ENCODE measurements around the gene GALNT16. TPM values are rescaled to one million over a fixed set of nuclear protein-coding genes. Genes with fewer than 3 reads are reported as not detected.

GALNT16 gene
- total RNA-seq, 1 experiment from 2014 or later, result 3.8 TPM

DNA sequence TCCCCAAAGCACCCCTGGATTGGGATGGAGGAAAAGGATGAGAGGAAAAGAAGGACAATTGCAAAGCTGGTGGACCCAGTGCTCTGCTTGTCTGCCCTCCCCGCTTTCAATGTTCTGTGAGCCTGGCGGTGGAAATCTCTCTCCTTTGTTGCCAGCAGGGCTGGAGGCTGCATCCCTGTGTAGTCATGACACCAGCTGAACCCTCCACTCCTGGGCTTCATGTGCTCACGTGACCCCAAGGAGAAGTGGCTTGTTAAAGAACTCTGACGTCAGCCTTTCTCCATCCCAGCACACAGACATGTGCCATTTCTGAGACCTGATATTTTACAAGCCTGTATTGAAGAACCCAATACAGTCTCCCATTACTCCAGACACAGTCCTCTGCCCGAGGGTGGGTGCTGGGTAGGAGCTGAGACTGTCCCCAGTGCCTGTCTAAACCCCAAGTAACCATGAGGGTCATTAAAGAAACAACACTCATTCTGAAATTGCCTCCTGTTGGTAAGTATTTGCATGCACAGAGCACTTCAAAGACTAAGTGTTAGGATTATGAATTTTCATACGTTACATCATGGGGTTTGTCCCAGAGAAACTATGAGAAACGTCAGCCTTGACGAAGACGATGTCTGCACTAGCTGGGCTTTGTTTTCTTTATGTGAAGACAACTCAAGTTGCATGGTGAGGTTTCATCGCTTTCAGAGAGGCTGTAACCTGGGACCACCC, 21.7 kb downstream of the GALNT16 start:
- BruUV-seq (replicated peaks), result no TSS peak
- no peak for DNase-seq
- H3K9me3 Mint-ChIP-seq (ENCODE audit: unreplicated experiment), result no peaks in the 10 kb centered on the region
- no peak overlapping the region for H3K27ac Mint-ChIP-seq (ENCODE audit: unreplicated experiment)
- TF ChIP-seq, protein P1, sequence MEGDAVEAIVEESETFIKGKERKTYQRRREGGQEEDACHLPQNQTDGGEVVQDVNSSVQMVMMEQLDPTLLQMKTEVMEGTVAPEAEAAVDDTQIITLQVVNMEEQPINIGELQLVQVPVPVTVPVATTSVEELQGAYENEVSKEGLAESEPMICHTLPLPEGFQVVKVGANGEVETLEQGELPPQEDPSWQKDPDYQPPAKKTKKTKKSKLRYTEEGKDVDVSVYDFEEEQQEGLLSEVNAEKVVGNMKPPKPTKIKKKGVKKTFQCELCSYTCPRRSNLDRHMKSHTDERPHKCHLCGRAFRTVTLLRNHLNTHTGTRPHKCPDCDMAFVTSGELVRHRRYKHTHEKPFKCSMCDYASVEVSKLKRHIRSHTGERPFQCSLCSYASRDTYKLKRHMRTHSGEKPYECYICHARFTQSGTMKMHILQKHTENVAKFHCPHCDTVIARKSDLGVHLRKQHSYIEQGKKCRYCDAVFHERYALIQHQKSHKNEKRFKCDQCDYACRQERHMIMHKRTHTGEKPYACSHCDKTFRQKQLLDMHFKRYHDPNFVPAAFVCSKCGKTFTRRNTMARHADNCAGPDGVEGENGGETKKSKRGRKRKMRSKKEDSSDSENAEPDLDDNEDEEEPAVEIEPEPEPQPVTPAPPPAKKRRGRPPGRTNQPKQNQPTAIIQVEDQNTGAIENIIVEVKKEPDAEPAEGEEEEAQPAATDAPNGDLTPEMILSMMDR (IDR thresholded peaks at IDR 0.05; ENCODE audit: insufficient read depth in 1 of 2, low read depth in 1 of 2, low read length in 1 of 2, severe bottlenecking in 1 of 2, unreplicated experiment in 1 of 2), result no peak
- POLR2A ChIA-PET, result no interaction called here
- no peaks in the 10 kb centered on the region for H3K36me3 Mint-ChIP-seq (ENCODE audit: insufficient read depth, unreplicated experiment)
- Histone ChIP-seq H3K4me3 (ENCODE audit: low read depth, low read length) (no peak overlapping the region), H3K9me3 (no peaks in the 10 kb centered on the region), H3K4me1 (no peaks in the 10 kb centered on the region), H3K27me3 (replicated peaks; ENCODE audit: control insufficient read depth, insufficient read depth, low read length) (no peaks in the 10 kb centered on the region), H3K36me3 (ENCODE audit: control insufficient read depth, insufficient read depth, low read length) (no peaks in the 10 kb centered on the region)
- CTCF ChIA-PET, result interaction anchor here (1.6 kb wide), 1 partner anchor 20 kb away, joined by 8 read pairs; no protein-coding TSS in a partner anchor
- intact Hi-C loops (cut with micrococcal nuclease; ENCODE audit: unreplicated experiment), result no loop called here
- H3K27me3 Mint-ChIP-seq (ENCODE audit: insufficient read depth, unreplicated experiment), result no peaks in the 10 kb centered on the region
- no peaks in the 10 kb centered on the region for H3K4me1 Mint-ChIP-seq (ENCODE audit: low read depth, unreplicated experiment)
- no peak overlapping the region for H3K4me3 Mint-ChIP-seq (ENCODE audit: unreplicated experiment)

DNA sequence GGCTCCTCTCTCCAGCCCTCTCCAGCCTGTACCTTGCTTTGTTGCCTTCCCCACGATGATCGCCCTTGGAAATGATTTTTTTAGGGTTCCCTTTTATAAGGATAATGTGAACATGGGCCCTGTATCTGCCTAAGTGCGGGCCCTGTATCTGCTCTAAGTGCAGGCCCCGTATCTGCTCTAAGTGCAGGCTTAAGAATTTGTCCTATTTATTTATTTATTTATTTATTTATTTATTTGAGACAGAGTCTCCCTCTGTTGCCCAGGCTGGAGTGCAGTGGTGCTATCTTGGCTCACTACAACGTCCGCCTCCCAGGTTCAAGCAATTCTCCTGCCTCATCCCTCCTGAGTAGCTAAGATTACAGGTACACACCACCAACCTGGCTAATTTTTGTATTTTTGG, 22.5 kb downstream of the GALNT16 start:
- H3K4me3 Mint-ChIP-seq (ENCODE audit: unreplicated experiment), result no peak overlapping the region

DNA sequence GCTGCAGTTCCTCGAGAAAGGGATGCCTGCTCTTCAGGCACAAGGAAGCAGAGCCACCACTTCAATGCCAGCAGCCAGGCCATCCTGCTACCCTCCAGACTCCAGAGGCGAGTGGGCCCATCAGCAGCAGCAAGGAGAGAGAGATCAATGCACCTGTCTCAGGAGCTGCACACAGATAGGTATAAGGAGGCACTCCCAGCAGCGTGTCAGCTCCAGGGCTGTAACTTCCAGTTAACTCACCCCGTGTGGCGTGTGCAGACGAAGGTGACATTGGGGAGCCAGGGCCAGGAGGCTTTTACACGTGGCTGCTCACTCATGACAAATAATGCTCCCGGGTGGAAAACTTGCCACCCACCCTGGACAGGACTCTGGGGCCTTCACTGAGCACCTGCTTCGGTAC, 24.2 kb downstream of the GALNT16 start:
- no peaks in the 10 kb centered on the region for H3K36me3 ChIP-seq (ENCODE audit: control insufficient read depth, insufficient read depth, low read length)
- H3K9me3 ChIP-seq, result no peaks in the 10 kb centered on the region
- no peak for DNase-seq
- H3K27me3 ChIP-seq (replicated peaks; ENCODE audit: control insufficient read depth, insufficient read depth, low read length), result no peaks in the 10 kb centered on the region
- H3K4me3 ChIP-seq (ENCODE audit: low read depth, low read length), result no peak overlapping the region
- TF ChIP-seq, protein P1 (IDR thresholded peaks at IDR 0.05; ENCODE audit: insufficient read depth in 1 of 2, low read depth in 1 of 2, low read length in 1 of 2, severe bottlenecking in 1 of 2, unreplicated experiment in 1 of 2), result no peak
- intact Hi-C loops (cut with micrococcal nuclease; ENCODE audit: unreplicated experiment), result no loop called here
- Mint-ChIP-seq H3K9me3 (ENCODE audit: unreplicated experiment) (no peaks in the 10 kb centered on the region), H3K4me1 (ENCODE audit: low read depth, unreplicated experiment) (peaks cover 11% of the 10 kb centered on the region), H3K27me3 (ENCODE audit: insufficient read depth, unreplicated experiment) (no peaks in the 10 kb centered on the region), H3K27ac (ENCODE audit: unreplicated experiment) (no peak overlapping the region), H3K36me3 (ENCODE audit: insufficient read depth, unreplicated experiment) (no peaks in the 10 kb centered on the region), H3K4me3 (ENCODE audit: unreplicated experiment) (no peak overlapping the region)
- ChIA-PET POLR2A (no interaction called here), CTCF (no interaction called here)
- no TSS peak for BruUV-seq (replicated peaks)
- H3K4me1 ChIP-seq, result peaks cover 4% of the 10 kb centered on the region; the same call in 1 of the 2 replicates

More for the DNA sequence above, 22.5 kb downstream of the GALNT16 start:
- no peaks in the 10 kb centered on the region for H3K4me1 ChIP-seq
- ChIA-PET CTCF (interaction anchor here (1.6 kb wide), 1 partner anchor 21 kb away, joined by 8 read pairs; no protein-coding TSS in a partner anchor), POLR2A (no interaction called here)
- DNase-seq, result no peak
- no peak overlapping the region for H3K4me3 ChIP-seq (ENCODE audit: low read depth, low read length)
- intact Hi-C loops (cut with micrococcal nuclease; ENCODE audit: unreplicated experiment), result no loop called here
- H3K27ac Mint-ChIP-seq (ENCODE audit: unreplicated experiment), result no peak overlapping the region
- no peaks in the 10 kb centered on the region for H3K27me3 Mint-ChIP-seq (ENCODE audit: insufficient read depth, unreplicated experiment)
- no TSS peak for BruUV-seq (replicated peaks)
- H3K4me1 Mint-ChIP-seq (ENCODE audit: low read depth, unreplicated experiment), result peaks cover 5% of the 10 kb centered on the region
- no peaks in the 10 kb centered on the region for H3K27me3 ChIP-seq (replicated peaks; ENCODE audit: control insufficient read depth, insufficient read depth, low read length)
- no peaks in the 10 kb centered on the region for H3K36me3 ChIP-seq (ENCODE audit: control insufficient read depth, insufficient read depth, low read length)
- H3K9me3 ChIP-seq, result no peaks in the 10 kb centered on the region
- H3K9me3 Mint-ChIP-seq (ENCODE audit: unreplicated experiment), result no peaks in the 10 kb centered on the region
- TF ChIP-seq, protein P1 (IDR thresholded peaks at IDR 0.05; ENCODE audit: insufficient read depth in 1 of 2, low read depth in 1 of 2, low read length in 1 of 2, severe bottlenecking in 1 of 2, unreplicated experiment in 1 of 2), result no peak
- no peaks in the 10 kb centered on the region for H3K36me3 Mint-ChIP-seq (ENCODE audit: insufficient read depth, unreplicated experiment)
